Left lung (tissue), 10 donors: ENCODE data around the gene NBAS. TPM values are rescaled to one million over a fixed set of nuclear protein-coding genes. Genes with fewer than 3 reads are reported as not detected.

Experiments used
- ATAC-seq: fragments of 200-7000 bp; cut with Tn5 transposase; one replicate; pipeline ENCODE4 v1.9.1; 2020; ENCODE audit warnings: moderate library complexity
- DNase-seq, 4 donors: peaks; one replicate each; pipeline ENCODE4 v3.0.0-alpha.2; 2013 to 2020
- H3K27ac ChIP-seq, 2 donors: fragments of 200-600 bp; sonication (generic) in 1 of 2; one replicate each; pipeline versions ENCODE4 v1.5.0 to v1.8.0; 2020 to 2021
- H3K27me3 ChIP-seq, 2 donors: fragments of 200-600 bp; sonication (generic) in 1 of 2; one replicate each; pipeline versions ENCODE4 v1.5.0 to v1.8.0; 2020 to 2021
- H3K36me3 ChIP-seq, 2 donors: fragments of 200-600 bp; sonication (generic) in 1 of 2; one replicate each; pipeline versions ENCODE4 v1.5.0 to v1.8.0; 2020 to 2021
- H3K4me1 ChIP-seq, 2 donors: fragments of 200-600 bp; one replicate each; pipeline ENCODE4 v1.8.0; 2021
- H3K4me3 ChIP-seq, 2 donors: fragments of 200-600 bp; sonication (generic) in 1 of 2; one replicate each; pipeline versions ENCODE4 v1.5.0 to v1.8.0; 2020 to 2021; ENCODE audit warnings: mild to moderate bottlenecking in 1 of 2
- H3K9me3 ChIP-seq, 2 donors: fragments of 200-600 bp; sonication (generic) in 1 of 2; one replicate each; pipeline versions ENCODE4 v1.5.0 to v1.8.0; 2020 to 2021
- CTCF ChIP-seq, 2 donors: fragments of 200-600 bp; sonication (generic) in 1 of 2; IDR thresholded peaks; one replicate each; pipeline versions ENCODE4 v1.5.0 to v1.8.0; 2021; ENCODE audit warnings: antibody characterized with exemption in 2 of 2
- intact Hi-C, 2 donors: fragments of 100-400 bp; cut with DNase I; formaldehyde crosslinking; loops; one replicate each; pipeline versions ENCODE4 v1.11.2 to v1.14.2; 2022
- polyA plus RNA-seq, 6 donors: library from polyadenylated mRNA; unstranded; fragments of 120-200 nt; gene quantifications; one replicate each; pipeline ENCODE4 v1.2.1, GENCODE V29; 2013; ENCODE audit not compliant: insufficient read length in 6 of 6
- total RNA-seq, 2 donors: library from RNA; stranded (reverse); fragmentation: NEBNext Ultra II Directional; extraction: Animal tissue kit (Norgen Biotek cat#: 25700); gene quantifications; one replicate each; pipeline ENCODE4 v1.2.1, GENCODE V29; 2021
- donor health status: DM: no; HTN: yes; CAD: no.
- donor health status: DM: no; HTN: no; CAD: no.

The NBAS gene
- total and polyA plus RNA-seq, 8 donors: 36.6 to 57.4 (median 46.3) TPM

GRCh38 chr2:15174567-15174966 lies 386.6 kb downstream of the NBAS start:
- H3K36me3 ChIP-seq: peaks cover 0 to 5% of the 10 kb centered on the region in 2 donors
- ATAC-seq (no peak), DNase-seq (no peak)
- intact Hi-C loops: no loop called here
- H3K27me3 ChIP-seq: no peaks in the 10 kb centered on the region
- no peak overlapping the region for H3K27ac ChIP-seq
- no peak overlapping the region for H3K4me3 ChIP-seq
- TF ChIP-seq CTCF (IDR thresholded peaks at IDR 0.05): no peak
- H3K4me1 ChIP-seq: no peaks in the 10 kb centered on the region
- H3K9me3 ChIP-seq: no peaks in the 10 kb centered on the region

GRCh38 chr2:15173501-15173900 lies 387.6 kb downstream of the NBAS start:
- intact Hi-C loops: no loop called here
- DNase-seq (no peak), ATAC-seq (no peak)
- Histone ChIP-seq H3K27me3 (no peaks in the 10 kb centered on the region), H3K27ac (no peak overlapping the region), H3K36me3 (peaks cover 0 to 5% of the 10 kb centered on the region in 2 donors), H3K4me3 (no peak overlapping the region), H3K9me3 (no peaks in the 10 kb centered on the region), H3K4me1 (no peaks in the 10 kb centered on the region)
- no peak for TF ChIP-seq CTCF (IDR thresholded peaks at IDR 0.05)

GRCh38 chr2:15172825-15173224 lies 388.3 kb downstream of the NBAS start:
- Histone ChIP-seq H3K9me3 (no peaks in the 10 kb centered on the region), H3K27ac (no peak overlapping the region), H3K36me3 (peaks cover 0 to 5% of the 10 kb centered on the region in 2 donors), H3K4me3 (no peak overlapping the region), H3K27me3 (no peaks in the 10 kb centered on the region), H3K4me1 (no peaks in the 10 kb centered on the region)
- no peak for TF ChIP-seq CTCF (IDR thresholded peaks at IDR 0.05)
- DNase-seq: no peak
- ATAC-seq: no peak
- intact Hi-C loops: no loop called here

- no peaks in the 10 kb centered on the region for H3K27me3 ChIP-seq
- no peak for TF ChIP-seq CTCF (IDR thresholded peaks at IDR 0.05)
- no peaks in the 10 kb centered on the region for H3K4me1 ChIP-seq
- no peak for DNase-seq
- no peak overlapping the region for H3K4me3 ChIP-seq
- H3K27ac ChIP-seq: peak overlapping the region in 1 of 2 donors; percentile 63
- peaks cover 0 to 12% of the 10 kb centered on the region in 2 donors for H3K36me3 ChIP-seq
- no peaks in the 10 kb centered on the region for H3K9me3 ChIP-seq
- no peak for ATAC-seq
- intact Hi-C loops: no loop called here
These were observed 390.9 kb downstream of the NBAS start for GRCh38 chr2:15170070-15170775.

- ATAC-seq (peak; percentile 72), DNase-seq (no peak)
- intact Hi-C loops: no loop called here
- Histone ChIP-seq H3K4me3 (no peak overlapping the region), H3K9me3 (no peaks in the 10 kb centered on the region), H3K27me3 (no peaks in the 10 kb centered on the region), H3K36me3 (peaks cover 0 to 12% of the 10 kb centered on the region in 2 donors), H3K27ac (peak overlapping the region in 1 of 2 donors; percentile 63), H3K4me1 (no peaks in the 10 kb centered on the region)
- TF ChIP-seq CTCF (IDR thresholded peaks at IDR 0.05): no peak
These were observed 391.6 kb downstream of the NBAS start for GRCh38 chr2:15169326-15170069.
